HUDEP-2 (cell line): ENCODE results near the gene ZNF575.
A peak's percentile ranks its signal among the peaks of the same experiment; 100 is the strongest.
"Not testable (repeated sequence)": the region's sequence is repeated elsewhere in the genome, so short reads cannot be mapped to it uniquely, and the experiment has no call there.

Source experiments
- DNase-seq, 76 experiments: peaks; one replicate each; lab custom pipeline; 2025; ENCODE audit not compliant: unreplicated experiment in 76 of 76; lab: John Stamatoyannopoulos, UW

Gene ZNF575

DNA sequence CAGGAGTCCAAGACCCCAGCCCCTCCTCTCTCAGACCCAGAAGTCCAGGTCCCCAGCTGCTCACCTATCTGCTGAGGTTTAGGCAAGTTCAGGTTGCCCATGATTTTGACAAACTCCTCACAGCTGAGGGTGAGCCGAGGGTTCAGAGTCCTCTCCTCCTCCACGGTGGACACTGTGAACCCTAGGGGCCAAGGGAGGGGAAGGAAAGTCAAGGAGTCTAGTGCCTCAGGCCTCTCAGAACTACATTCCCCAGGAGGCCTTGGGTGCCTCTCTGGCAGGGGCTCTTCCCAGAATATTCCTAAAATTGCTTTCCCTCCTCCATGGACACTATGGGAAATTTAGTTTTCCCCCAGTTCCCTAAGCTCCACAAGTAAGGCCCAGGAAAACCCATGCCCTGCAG lies 25.1 kb upstream of the ZNF575 start:
- no peak for DNase-seq

DNA sequence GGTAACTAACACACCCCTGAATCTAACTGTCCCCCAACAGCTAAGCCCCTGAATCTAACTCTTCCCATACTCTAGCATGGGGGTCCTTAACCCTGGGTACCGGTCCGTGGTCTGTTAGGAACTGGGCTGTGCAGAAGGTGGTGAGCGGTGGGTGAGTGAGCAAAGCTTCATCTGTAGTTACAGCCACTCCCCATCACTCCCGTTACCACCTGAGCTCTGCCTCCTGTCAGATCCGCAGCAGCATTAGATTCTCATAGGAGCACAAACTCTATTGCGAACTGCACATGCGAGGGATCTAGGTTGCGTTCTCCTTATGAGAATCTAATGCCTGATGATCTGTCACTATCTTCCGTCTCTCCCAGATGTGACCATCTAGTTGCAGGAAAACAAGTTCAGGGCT lies 22.3 kb upstream of the ZNF575 start:
- no peak for DNase-seq

DNA sequence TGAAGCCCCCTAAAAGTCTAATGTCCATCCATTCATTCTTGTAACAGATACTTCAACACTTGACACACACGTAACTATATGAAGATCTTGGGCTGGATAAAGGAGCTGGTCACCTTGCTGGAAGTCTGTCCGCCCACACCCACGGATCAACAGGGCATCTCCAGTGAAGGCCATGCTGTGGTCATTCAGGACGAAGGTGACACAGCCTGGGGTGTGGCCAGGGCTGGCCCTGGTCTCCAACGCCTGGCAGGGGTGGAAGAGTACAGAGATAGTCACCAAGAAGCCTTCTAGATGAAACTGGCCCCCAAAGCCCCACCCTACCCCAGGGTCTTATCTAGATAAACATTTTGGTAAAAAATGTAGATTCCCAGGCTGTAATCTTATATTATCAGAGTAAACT lies 21.7 kb upstream of the ZNF575 start:
- DNase-seq: no peak

DNA sequence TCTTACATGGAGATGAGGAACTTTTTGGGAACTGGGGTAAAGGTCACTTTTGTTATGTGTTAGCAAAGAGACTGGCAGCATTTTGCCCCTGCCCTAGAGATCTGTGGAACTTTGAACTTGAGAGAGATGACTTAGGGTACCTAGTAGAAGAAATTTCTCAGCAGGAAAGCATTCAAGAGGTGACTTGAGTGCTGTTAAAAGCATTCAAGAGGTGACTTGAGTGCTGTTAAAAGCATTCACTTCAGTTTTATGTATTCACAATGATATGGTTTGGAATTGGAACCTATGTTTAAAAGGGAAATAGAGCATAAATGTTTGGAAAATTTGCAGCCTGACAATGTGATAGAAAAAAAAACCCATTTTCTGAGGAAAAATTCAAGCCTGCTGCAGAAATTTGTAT lies 20.6 kb upstream of the ZNF575 start:
- DNase-seq: not testable (repeated sequence)

DNA sequence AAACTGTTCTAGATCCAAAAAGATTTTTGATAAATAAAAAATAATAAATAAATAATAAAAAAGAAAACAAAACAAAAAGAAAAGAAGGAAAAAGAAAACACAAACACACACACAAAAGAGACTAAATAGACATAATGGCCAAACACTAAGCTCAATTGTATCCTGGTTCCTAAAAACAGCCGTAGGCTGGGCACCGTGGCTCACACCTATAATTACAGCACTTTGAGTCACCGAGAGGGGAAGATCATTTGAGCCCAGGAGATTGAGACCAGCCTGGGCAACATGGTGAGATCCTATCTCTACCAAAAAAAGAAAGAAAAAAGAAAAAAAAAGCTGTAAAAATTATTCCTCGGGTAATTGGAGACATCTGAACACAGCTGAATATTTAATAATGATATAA lies 14.9 kb upstream of the ZNF575 start:
- no peak for DNase-seq

DNA sequence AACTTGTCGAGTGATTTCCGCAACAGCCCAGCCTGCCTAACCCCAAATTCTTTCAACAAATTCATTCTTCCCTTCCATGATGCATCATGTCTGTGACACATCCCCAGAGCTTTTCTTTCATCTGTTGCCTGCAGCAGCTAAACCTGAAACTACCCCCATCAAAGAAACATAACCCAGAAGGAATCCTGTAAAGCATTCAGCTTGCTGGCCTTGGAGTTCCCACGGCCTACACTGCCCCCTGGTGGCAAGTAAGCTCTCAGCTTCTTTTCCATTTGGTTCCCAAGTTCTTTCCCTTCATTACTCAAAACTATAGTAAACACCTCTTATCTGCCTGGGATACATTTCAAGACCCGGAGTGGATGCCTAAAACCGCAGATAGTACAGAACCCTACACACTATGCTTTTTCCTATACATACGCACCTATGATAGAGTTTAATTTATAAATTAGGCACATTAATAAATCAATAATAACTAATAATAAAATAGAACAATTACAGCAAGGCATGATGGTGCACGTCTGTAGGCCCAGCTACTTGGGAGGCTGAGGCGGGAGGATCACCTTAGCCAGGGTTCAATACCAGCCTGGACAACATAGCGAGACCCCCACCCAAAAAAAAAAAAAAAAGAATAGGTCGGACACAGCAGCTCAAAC lies 13.4 kb upstream of the ZNF575 start:
- peak in 69 of 76 experiments; percentile 30 to 84 (median 67) for DNase-seq

DNA sequence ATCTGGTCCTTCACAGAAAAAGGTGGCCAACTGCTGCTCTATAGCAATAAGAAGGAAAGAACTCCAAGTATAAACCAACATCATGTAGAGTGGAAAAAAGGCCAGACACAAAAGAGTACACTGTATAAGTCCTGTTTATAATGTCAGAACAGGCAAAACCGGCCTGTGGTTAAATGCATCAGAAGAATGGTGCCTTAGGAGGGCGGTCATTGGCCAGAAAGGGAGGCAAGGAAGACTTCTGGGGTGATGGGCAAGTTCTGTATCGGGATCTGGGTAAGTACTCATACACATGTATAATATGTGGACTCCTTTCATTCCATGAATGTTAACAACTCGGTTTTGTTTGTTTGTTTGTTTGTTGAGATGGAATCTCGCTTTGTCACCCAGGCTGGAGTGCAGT lies 10.1 kb upstream of the ZNF575 start:
- no peak for DNase-seq

DNA sequence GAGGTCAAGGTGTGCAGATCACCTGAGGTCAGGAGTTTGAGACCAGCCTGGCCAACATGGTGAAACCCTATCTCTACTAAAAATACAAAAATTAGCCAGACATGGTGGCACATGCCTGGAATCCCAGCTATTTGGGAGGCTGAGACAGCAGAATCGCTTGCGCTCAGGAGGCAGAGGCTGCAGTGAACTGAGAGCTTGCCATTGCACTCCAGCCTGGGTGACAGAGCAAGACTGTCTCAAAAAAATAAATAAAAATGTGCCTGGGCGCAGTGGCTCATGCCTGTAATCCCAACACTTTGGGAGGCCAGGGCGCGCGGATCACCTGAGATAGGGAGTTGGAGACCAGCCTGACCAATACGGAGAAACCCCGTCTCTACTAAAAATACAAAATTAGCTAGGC lies 9.3 kb upstream of the ZNF575 start:
- DNase-seq: not testable (repeated sequence)

DNA sequence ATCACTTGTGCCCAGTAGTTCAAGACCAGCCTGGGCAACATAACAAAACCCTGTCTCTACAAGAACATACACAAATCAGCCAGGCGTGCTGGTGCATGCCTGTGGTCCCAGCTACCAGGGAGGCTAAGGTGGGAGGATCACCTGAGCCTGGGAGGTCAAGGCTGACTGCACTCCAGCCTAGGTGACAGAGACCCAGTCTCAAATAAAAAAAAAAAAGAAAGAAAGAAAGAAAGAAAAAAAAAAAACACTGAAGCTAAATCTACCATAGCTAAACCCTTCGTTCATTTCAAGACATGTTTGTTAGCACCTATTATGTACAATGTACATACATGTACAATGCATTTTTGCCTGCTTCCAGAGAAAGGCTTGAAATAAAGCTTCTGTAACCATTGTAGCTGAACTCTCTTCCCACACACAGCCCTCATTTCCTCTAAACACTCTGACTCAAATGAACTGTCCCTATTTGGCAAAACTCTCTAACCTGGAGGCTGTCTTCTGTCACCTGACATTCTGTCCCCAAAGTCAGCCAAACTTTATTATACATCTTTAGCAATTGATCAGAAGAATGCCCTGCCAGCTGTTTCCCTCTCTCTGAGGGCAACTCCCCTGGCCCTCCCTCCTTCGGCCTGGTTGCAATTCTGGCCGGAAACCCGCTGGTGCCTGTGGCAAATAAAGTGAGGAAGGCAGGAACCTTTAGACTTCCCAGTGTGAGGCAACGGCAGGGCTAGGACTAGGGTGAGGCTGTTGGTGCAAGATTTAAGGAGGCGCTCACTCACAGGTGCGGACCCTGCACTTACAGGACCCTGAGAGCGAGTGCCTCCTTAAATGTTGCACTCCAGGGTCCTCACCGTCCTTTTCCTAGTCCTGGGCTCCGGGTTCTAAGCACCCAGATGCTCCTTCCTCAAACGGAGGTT lies 7.8 kb upstream of the ZNF575 start:
- peak in 17 of 76 experiments; percentile 9 to 36 (median 16) for DNase-seq

DNA sequence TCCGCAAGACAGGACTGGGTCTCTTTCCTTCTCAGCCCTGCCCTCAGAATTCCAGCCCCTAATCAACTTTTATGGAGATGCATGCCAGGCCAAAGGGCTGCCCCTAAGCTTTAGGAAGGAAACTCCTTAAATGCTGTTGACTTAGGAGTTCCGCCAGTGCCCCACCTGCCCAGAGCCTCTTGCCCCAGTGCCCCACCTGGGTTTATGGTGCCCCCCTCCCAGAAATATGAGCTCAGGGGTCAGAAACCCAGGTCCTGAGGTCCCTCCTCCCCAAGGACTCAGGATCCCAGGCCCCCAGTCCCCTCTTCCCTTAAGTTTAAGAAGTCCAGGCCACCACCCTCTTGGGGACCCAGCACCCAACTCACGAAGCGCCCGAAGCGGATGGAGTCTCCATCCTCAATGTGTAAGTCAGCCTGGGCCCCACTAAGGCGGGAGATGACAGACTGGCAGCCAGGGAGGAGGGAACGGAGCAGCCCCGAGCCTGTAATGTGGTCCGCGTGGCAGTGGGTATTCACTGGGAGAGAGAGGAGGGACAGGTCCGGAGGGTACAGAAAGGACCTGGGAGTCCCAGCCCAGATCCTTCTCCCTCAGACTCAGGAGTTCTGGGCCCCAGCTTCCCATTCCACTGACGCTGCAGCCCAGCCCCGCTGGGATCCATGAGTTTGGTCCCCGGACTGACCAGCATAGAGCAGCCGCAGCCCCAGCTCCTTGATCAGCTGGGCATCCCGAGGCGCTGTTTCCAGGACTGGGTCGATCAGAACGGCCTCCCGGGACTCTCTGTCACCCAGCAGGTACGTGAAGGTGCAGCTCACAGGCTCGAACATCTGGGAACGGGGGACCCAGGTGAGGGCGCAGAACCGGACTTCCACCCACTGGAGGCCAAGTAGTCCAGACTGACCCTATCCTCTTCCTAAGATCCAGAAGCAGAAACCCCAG lies 6.9 kb upstream of the ZNF575 start:
- peak in 3 of 76 experiments; percentile 16 to 29 (median 24) for DNase-seq

DNA sequence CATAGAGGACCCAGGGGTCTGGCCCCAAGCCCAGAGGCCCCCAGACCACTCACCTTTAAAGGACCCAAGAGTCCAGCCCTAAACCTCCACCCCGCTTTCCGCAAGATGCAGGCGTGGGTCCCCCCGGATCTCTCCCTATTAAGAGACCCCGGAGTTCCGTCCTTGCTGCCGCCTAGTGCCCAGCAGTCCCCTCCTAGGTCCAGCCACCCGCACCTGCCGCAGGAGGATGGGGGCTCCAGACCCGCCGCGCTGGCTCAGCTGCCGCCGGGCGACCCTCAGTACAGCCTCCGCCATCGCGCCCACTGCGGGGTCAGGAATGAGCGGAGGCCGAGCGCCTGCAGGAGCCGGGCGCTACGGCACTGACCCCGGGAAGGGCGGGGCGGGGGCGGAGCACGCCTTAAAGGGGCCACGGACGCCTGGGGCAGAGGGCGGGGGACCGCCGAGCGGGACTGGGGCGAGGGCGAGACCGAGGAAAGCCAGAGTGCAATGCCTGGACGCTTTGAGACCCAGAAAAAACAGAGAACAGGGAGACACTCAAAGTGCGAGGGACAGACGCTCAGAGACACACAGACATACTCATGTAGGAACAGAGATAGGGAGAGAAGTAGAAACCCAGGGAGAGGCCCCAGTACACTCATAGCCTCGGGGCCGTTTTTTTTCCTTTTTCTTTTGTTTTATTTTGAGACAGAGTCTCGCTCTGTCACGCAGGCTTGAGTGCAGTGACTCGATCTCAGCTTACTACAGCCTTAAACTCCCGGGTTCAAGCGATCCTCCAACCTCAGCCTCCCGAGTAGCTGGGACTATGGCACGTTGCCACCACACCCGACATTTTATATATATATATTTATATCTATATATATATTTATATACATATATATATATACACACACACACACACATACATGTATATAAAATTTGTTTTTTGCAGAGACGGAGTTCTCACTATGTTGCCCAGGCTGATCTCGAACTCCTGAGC lies 5.8 kb upstream of the ZNF575 start, which contains the start of gene ETHE1:
TSS of gene ETHE1 (minus strand) at position 318 of the 976 bp plus-strand sequence. CDS start at position 294, 24 bp downstream.
- peak in 63 of 76 experiments; percentile 7 to 85 (median 63) for DNase-seq

DNA sequence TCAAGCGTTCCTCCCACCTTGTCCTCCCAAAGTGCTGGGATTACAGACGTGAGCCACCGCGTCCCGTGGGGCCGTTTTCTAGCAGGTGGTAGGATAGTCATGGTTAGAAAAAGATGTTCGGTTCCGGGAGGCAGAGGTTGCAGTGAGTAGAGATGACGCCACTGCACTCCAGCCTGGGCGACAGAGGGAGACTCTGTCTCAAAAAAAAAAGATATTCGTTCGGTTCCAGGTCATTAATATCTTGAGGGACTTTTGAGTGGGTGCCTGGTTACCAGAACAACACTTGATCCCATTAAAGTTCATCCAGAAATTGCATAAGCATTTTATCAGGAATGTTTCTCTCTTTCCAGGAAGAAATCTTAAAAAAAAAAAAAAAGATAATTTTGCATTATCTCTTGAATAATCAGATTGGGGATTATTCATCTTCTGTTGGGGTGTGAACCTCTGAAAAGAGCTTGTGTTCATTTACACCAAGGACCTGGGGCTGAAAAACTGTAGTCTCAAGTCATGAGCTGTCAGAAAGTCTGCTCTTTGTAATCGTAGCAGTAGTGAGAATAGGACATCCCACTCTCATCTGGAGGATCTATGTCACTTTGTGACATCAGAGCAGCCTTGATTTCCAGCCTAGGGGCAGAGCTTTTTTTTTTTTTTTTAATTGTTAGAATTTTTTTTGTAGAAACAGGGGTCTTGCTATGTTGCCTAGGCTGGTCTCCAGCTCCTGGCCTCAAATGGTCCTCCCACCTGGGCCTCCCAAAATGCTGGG lies 4.9 kb upstream of the ZNF575 start:
- no peak for DNase-seq

DNA sequence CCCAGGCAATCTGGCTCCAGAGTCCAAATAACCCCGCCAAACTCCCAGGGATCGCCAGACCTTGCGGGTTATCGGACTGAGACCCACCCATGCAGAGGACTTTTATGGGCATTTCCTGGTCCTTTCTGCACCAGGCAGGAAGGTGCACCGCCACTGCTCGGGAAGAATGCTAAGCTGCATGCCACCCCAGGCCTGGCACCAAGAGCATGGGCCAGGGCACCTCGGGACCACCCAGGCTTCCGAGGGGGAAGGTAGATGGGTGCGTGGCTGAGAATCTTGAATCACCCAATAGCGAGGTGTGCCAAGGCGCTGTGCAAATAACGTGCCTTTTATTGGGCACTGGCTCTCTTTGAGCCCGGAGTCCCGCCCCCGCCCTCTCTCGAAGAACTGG lies 422 bp upstream of the ZNF575 start:
- peak in 55 of 76 experiments; percentile 52 to 83 (median 72) for DNase-seq

DNA sequence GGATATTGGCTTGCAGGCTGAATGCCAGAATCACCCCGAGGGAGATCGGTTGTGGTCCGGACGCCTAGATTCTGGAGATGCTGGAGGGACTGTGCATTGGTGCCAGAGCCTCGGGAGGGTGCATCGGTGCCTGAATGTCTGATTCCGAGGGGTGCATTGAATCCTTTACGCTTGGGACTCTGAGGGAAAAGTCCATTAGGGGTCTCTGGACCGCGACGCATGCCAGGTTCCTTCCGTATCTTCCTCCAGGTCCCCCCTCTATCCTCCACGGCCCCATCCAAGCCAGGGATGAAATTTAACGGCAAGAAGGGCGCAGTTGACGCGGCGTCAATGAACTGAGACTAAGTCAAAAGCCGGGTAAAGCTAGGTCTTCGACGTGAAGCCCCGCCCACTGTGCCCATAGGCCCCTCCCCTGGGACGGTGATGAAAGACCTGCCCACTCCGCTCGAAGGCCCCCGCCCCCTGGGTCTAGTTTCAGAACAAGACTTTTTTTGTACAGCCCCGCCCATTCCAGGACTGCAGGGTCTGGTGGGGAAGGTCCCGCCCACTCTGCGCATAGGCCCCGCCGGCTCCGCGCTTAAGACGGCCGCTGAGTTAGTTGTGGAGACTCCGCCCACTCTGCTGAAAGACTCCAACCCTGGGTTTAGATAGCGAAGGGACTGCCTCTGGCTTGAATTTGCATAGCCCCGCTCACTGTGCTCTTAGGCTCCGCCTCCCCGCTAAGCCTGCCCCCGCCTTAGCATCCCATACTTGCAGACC lies 737 bp downstream of the ZNF575 start:
- peak; percentile 88 to 100 (median 99) for DNase-seq

DNA sequence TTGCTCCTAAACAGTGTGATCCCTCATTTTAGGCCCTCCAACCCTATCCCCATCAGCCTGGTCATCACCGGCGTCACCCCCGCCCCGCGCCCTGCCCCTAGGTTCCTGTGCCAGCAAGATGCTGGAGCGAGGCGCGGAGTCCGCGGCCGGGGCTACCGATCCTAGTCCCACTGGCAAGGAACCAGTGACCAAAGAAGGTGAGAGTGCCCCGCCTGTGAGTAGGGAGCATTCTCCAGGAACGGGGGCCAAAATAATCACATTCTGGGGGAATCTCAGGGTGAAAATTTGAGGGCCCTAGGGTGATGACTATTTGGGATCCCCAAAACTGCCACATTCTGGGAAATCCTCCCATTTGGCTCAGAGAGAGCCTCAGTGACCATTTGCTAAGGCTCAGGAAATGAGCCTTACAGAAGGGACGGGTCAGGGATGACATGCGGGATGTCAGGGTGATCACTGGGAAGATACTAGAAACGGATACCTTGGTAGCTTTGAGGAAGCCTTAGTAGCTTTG lies 1.4 kb downstream of the ZNF575 start:
- DNase-seq: no peak

DNA sequence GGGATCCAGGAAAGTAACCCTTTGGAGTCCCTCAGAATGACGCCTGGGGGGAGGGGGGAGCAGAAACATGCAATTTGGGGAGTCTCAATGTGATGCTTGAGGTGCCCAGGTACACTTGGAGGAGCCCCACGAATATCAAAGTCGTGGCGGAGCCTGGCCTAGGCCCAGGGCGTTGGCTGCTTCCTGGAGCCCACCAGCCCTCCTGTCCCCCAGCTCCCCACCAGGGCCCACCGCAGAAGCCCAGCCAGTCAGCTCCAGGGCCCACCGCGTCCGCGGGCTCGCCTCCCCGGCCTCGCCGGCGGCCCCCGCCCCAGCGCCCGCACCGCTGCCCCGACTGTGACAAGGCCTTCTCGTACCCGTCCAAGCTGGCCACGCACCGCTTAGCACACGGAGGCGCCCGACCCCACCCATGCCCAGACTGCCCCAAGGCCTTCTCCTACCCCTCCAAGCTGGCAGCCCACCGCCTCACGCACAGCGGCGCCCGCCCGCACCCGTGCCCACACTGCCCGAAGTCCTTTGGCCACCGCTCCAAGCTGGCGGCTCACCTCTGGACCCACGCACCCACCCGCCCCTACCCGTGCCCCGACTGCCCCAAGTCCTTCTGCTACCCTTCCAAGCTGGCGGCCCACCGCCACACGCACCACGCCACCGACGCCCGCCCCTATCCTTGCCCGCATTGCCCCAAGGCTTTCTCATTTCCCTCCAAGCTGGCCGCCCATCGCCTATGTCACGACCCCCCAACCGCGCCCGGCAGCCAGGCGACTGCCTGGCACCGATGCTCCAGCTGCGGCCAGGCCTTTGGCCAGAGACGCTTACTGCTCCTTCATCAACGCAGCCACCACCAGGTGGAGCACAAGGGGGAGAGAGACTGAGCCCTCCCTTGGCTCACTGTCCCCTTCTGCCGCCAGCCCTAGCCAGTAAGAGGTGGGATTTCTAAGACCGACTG lies 2.1 kb downstream of the ZNF575 start:
- peak in 49 of 76 experiments; percentile 3 to 65 (median 42) for DNase-seq

DNA sequence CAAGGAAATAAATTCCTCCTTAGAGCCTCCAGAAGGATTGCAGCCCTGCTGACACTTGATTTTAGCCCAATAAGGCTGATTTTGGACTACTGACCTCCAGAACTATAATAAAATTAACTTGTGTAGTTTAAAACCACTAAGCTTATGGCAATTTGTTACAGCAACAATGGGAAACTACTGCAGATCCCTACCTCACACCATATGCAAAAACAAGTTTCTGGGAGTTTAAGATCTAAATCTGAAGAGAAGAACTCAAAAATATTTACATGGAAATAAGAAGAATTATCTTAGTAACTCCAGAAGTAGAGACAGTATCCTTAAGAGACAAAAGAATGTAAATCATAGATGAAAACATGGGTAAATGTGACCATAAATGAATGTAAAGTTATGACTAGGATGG lies 5.9 kb downstream of the ZNF575 start:
- no peak for DNase-seq
